Vagina (tissue), 2 donors: ENCODE measurements around the gene SLC38A4.

Experiments
- POLR2A ChIP-seq, 2 donors: fragments of 450-650 bp; IDR thresholded peaks; one replicate each; pipeline ENCODE4 v1.6.1; 2017; ENCODE audit warnings: antibody characterized with exemption in 2 of 2, mild to moderate bottlenecking in 2 of 2, moderate library complexity in 2 of 2
- POLR2AphosphoS5 ChIP-seq, 2 donors: sonication (generic); formaldehyde crosslinking; IDR thresholded peaks; one replicate each; pipeline ENCODE4 v1.9.0; 2017; ENCODE audit warnings: antibody characterized with exemption in 2 of 2, mild to moderate bottlenecking in 2 of 2, low read depth in 1 of 2; ENCODE audit not compliant: insufficient read depth in 1 of 2
- TF ChIP-seq, protein P1 (sequence below), 3 experiments: fragments of 450-650 bp in 2 of 3; fragments of 200-600 bp in 1 of 3; sonication (generic) in 1 of 3; IDR thresholded peaks; one replicate each; pipeline ENCODE4 v1.5.1; 2017 to 2019; ENCODE audit warnings: antibody characterized with exemption in 3 of 3, mild to moderate bottlenecking in 2 of 3, moderate library complexity in 2 of 3

DNA sequence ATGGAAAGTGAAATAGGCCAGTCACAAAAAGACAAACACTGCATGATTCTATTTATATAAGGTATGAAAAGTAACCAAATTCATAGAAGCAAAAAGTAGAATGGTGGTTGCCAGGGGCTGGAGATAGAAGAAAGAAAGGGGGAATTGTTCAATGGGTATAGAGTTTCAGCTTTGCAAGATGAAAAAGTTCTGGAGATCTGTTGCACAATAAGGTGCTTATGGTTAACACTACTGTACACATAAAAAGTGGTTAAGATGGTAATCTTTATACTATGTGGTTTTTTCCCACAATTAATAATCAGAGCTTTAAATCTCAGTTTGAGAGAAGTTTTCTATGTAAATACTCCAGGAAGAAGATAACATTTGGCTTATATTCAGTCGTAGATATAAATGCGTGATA, 73.4 kb downstream of the SLC38A4 start:
- TF ChIP-seq, protein P1, sequence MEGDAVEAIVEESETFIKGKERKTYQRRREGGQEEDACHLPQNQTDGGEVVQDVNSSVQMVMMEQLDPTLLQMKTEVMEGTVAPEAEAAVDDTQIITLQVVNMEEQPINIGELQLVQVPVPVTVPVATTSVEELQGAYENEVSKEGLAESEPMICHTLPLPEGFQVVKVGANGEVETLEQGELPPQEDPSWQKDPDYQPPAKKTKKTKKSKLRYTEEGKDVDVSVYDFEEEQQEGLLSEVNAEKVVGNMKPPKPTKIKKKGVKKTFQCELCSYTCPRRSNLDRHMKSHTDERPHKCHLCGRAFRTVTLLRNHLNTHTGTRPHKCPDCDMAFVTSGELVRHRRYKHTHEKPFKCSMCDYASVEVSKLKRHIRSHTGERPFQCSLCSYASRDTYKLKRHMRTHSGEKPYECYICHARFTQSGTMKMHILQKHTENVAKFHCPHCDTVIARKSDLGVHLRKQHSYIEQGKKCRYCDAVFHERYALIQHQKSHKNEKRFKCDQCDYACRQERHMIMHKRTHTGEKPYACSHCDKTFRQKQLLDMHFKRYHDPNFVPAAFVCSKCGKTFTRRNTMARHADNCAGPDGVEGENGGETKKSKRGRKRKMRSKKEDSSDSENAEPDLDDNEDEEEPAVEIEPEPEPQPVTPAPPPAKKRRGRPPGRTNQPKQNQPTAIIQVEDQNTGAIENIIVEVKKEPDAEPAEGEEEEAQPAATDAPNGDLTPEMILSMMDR (IDR thresholded peaks at IDR 0.05) = no peak
- TF ChIP-seq POLR2A (IDR thresholded peaks at IDR 0.05) (no peak), POLR2AphosphoS5 (IDR thresholded peaks at IDR 0.05; ENCODE audit: insufficient read depth in 1 of 2, low read depth in 1 of 2) (no peak)
